ENCODE measurements around the gene E2F4. TPM values are rescaled to one million over a fixed set of nuclear protein-coding genes. Genes with fewer than 3 reads are reported as not detected.

E2F4 gene
- total and polyA plus RNA-seq, 9 of the 15 experiments (the other 6 are each of a cell fraction or from before 2014, with no cell fraction given), result 9.7 to 139 (median 106) TPM

GRCh38 chr16:67247192-67248072 is 55.5 kb downstream of the E2F4 start, which contains the start of gene FHOD1 (continued):
- TF ChIP-seq POLR2G (IDR thresholded peaks at IDR 0.05; ENCODE audit: low read depth, low read length) (peak; percentile 98), IRF1 (CRISPR knock-in tag; IDR thresholded peaks at IDR 0.05; ENCODE audit: borderline replicate concordance) (no peak), PML (IDR thresholded peaks at IDR 0.05; ENCODE audit: low read length) (peak; percentile 54; the same call in 1 of the 2 replicates), YY1 (IDR thresholded peaks at IDR 0.05; ENCODE audit: borderline replicate concordance in 1 of 3, control insufficient read depth in 1 of 3, extremely low read depth in 1 of 3, insufficient read depth in 3 of 3, insufficient read length in 1 of 3, insufficient replicate concordance in 2 of 3, low read depth in 1 of 3, low read length in 2 of 3) (peak in 1 of 3 experiments; percentile 48), POLR3G (IDR thresholded peaks at IDR 0.05; ENCODE audit: extremely low read depth, insufficient read length, insufficient replicate concordance) (no peak), ZNF146 (CRISPR knock-in tag; IDR thresholded peaks at IDR 0.05; ENCODE audit: unreplicated experiment) (no peak), ZNF407 (IDR thresholded peaks at IDR 0.05; ENCODE audit: low read depth) (no peak), RNF2 (IDR thresholded peaks at IDR 0.05) (peak; percentile 43; the same call in 1 of the 2 replicates), ARID4B (CRISPR knock-in tag; IDR thresholded peaks at IDR 0.05) (peak; percentile 49; the same call in 1 of the 2 replicates), MCM5 (IDR thresholded peaks at IDR 0.05; ENCODE audit: low read depth) (no peak), BRD9 (IDR thresholded peaks at IDR 0.05; ENCODE audit: low read depth, partially characterized antibody) (no peak), DACH1 (IDR thresholded peaks at IDR 0.05; ENCODE audit: partially characterized antibody) (no peak), SETDB1 (IDR thresholded peaks at IDR 0.05; ENCODE audit: low read length) (no peak)
